Vagina (tissue), 2 donors: ENCODE measurements around the gene LCLAT1.

ENCODE experiments used
- CTCF ChIP-seq, 3 experiments: fragments of 450-650 bp in 2 of 3; fragments of 200-600 bp in 1 of 3; sonication (generic) in 1 of 3; IDR thresholded peaks; one replicate each; pipeline ENCODE4 v1.5.1; 2017 to 2019; ENCODE audit warnings: antibody characterized with exemption in 3 of 3, mild to moderate bottlenecking in 2 of 3, moderate library complexity in 2 of 3
- POLR2A ChIP-seq, 2 donors: fragments of 450-650 bp; IDR thresholded peaks; one replicate each; pipeline ENCODE4 v1.6.1; 2017; ENCODE audit warnings: antibody characterized with exemption in 2 of 2, mild to moderate bottlenecking in 2 of 2, moderate library complexity in 2 of 2

DNA sequence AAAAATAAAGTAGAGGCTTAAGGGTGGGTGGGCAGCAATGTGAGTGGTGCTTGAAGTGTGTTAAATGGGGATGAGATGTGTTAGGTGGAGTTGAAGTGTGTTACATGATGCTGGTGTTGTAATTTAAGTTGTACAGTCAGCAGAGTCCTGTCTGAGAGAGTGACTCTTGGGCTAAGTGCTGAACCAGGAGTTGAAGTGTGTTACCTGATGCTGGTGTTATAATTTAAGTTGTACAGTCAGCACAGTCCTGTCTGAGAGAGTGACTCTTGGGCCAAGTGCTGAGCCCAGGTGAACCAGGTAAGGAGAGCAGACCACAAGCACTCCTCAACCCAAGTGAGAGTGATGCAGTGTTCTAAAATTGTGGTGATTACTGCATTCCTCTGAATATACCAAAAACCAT is 40.6 kb downstream of the LCLAT1 start:
- no peak for TF ChIP-seq CTCF (IDR thresholded peaks at IDR 0.05)
- no peak for TF ChIP-seq POLR2A (IDR thresholded peaks at IDR 0.05)
